SK-N-DZ (cell line): ENCODE data around the gene METTL15.
A peak's percentile ranks its signal among the peaks of the same experiment; 100 is the strongest.
"Not testable (repeated sequence)": the region's sequence is repeated elsewhere in the genome, so short reads cannot be mapped to it uniquely, and the experiment has no call there.

ENCODE experiments used
- DNase-seq: peaks from one replicate; pipeline ENCODE4 v3.0.0-alpha.2; 2015; ENCODE audit warnings: low spot score

METTL15 gene

DNA sequence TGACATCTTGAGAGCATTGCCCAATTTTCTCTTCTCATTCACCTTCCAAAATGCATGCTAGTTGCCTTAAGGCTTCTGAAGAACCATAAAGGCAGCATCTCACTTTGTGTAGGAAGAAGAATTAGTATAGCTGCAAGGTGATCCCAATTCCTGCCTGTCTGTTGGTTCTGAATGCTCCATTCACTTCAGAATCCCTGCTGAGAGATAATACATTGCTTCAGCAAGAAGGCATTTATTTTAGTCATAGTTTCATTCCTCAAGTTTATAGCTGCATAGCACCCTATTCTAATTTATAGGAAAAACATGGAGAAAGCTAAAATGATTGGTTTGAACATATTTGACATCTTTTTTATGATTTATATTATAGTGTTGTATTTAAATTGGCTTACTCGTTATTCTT lies 181.3 kb downstream of the METTL15 start:
- no peak for DNase-seq

DNA sequence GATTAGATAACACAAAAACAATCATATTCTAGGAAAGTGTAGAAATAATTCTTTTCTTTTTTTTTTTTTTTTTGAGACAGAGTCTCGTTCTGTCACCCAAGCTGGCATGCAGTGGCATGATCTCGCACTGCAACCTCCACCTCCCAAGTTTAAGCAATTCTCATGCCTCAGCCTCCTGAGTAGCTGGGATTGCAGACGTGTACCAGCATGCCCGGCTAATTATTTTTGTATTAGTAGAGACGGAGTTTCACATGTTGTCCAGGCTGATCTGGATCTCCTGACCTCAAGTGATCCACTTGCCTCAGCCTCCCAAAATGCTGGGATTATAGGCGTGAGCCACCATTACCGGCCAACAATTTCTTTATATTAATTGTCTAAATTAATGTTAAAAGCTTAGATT lies 182.8 kb downstream of the METTL15 start:
- not testable (repeated sequence) for DNase-seq

DNA sequence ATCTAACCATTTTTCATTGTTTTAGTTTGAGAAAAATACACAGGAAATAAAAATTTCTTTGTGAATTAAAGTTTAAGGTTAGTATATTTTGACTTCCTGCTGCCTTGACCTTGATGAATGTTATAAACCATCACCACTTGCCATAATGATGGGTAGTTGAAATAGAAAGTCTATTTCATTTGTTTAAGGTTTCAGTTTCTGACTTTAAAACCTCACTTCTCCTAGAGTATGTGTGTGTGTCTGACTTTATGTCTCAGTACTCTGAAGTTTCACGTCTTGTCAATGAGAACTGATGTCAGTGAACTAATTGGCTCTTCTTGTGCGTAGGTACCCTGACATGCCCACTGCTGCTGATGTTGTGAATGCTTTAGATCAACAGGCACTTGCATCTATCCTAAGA lies 188.2 kb downstream of the METTL15 start:
- DNase-seq, result no peak

GRCh38 chr11:28298209-28298608 lies 190.0 kb downstream of the METTL15 start:
- DNase-seq, result no peak

- DNase-seq, result no peak
Measured at GRCh38 chr11:28303477-28304191, 195.4 kb downstream of the METTL15 start.

GRCh38 chr11:28315440-28315839 lies 207.3 kb downstream of the METTL15 start:
- no peak for DNase-seq

DNA sequence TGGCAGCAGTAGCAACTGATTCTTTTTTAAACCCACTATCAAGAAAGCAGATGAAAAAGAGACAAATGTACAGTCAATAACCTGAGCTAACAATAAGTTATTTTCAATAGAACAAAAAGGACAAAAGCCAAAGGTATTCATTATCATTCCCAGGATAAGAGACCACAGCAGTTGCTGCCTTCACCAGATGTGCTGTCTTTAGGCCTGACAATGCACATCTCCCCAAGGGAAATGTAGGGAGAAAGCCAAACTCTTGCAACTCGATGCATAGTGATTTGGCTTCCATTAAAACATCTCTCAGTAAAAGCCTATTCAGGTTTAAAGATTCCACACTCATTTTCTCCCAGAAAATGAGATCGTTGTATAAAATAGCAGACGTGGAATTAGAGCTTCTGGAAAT lies 210.7 kb downstream of the METTL15 start:
- DNase-seq, result no peak

DNA sequence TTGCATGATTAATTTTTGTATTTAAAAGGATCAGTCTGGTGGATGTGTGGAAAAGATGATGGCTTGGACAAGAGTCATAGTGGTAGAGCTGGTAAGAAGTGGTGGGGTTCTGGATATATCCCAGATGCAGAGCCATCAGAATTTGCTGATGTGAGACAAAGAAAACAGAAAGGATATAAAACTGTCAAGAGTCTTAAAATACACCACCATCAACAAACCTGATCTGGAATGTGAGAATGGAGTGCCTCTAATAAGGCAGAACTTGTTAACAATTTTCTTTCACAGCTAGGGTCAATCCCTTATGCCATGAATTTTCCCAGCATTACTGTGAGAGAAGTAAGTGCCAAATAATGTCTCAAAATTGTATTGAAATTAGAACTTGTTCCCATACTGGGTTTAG lies 215.4 kb downstream of the METTL15 start:
- no peak for DNase-seq

DNA sequence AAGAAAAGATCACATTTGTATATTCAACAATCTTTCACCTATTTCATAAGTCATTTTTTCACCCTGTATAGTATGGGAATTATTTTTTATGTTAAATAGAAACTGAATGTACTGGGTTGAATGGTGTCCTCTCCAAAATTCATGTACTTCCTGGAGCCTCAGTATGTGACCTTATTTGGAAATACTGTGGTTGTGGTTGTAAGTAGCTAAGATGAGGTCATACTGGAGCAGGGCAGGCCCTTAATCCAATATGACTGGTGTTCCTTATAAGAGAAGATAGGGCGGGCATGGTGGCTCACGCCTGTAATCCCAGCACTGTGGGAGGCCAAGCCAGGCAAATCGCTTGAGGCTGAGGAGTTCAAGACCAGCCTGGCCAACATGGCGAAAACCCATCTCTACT lies 224.2 kb downstream of the METTL15 start:
- not testable (repeated sequence) for DNase-seq

GRCh38 chr11:28337701-28338100 lies 229.5 kb downstream of the METTL15 start:
- DNase-seq, result no peak

DNA sequence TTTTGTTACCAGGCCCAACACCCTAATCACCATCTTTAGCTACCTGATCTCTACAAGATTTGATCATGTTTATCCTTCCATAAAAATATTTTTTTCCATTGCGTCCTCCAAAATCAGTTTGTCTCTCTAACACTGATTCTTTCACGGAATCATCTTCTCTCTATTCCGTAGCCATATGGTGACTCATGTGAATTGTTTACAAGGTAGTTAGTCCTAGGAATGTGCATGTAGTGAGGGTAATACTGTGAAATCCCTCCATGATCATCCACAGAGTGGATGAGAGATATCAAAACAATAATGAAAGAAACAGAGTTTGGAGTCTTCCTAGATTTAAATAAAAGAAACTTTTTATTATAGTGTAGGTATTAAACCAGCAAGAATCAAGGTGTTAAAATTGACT lies 230.2 kb downstream of the METTL15 start:
- no peak for DNase-seq

GRCh38 chr11:28339488-28339887 lies 231.3 kb downstream of the METTL15 start:
- no peak for DNase-seq

GRCh38 chr11:28342716-28343115 lies 234.5 kb downstream of the METTL15 start:
- no peak for DNase-seq

DNA sequence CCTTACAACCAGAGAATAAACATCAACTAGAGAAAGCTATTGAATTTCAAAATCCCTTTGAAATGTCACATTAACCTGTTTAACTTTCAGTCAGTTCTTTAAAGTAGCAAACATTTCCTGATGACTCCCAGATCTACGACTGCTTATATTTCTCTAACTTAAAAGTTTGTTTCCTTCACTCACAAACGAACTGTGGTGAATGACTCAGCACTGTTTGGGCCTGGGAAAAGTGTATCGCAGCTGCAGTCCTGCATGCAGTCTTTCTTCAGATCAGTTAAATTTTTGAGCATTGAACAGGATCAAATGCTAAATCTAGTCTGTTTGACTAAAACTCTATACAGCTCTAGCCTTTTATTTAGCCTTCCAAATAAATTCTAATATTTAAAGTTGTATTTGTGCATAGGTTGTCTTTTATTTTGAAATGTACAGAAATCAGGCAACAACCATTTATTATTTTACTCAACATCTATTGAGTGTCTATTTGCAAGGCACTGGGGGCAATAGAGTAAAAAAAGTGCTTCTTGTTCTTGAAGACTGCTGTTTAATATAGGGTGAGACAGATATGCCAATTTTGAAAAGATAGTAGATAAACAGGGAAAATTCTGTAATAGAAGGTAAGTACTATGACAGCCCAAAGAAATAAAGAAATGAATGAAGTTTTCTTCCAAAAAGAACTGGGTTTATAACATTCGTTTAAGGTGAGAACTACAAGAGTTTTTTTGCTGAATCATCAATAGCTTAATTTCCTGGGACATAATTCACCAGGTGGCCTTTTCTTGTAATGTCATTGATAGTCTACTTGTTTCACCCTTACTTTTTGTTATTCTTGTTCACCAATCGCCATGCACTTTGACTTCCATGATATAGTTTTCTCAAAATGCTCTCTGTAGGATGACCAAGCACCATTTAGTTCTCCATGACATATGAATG lies 235.4 kb downstream of the METTL15 start:
- DNase-seq, result no peak

GRCh38 chr11:28346209-28346608 lies 238.0 kb downstream of the METTL15 start:
- no peak for DNase-seq

DNA sequence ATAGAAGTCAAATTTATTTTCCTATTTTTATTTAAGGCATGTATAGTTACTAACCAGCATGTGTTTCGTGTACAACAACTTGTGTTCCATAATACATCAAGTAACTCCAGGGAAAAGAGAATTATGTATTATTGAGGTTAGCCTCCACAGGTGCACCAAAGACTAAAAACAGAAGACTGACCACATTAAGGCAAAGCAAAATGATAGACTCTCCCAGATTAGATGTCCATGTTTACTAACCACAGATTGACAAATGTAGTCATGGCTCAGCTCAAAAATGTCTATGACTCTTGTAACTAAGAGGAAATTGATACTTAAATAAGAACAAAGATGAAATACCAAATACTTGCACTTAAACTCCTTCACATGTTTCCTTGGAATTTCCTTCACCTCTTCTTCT lies 238.5 kb downstream of the METTL15 start:
- DNase-seq, result no peak

- no peak for DNase-seq
Measured at GRCh38 chr11:28347371-28347770, 239.2 kb downstream of the METTL15 start.

DNA sequence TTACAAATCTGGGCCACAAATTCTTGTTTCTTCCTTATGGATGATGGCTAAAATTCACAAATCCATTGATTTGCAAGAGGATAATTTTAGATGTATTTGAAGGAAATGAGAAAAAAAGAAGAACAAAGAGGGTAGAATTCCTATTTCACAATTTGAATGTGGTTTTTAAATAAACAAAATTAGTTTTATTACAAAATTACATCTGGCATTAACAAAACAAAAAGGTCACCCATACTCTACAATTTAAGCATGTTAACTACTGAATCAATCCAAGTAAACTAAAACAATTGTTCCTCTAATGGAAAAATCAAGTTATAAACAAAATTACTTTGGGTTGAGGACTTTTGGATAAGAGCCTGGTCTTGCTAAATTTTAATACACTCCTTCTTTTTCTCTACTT lies 242.0 kb downstream of the METTL15 start:
- no peak for DNase-seq

- no peak for DNase-seq
Measured at GRCh38 chr11:28353991-28354390, 245.8 kb downstream of the METTL15 start.

DNA sequence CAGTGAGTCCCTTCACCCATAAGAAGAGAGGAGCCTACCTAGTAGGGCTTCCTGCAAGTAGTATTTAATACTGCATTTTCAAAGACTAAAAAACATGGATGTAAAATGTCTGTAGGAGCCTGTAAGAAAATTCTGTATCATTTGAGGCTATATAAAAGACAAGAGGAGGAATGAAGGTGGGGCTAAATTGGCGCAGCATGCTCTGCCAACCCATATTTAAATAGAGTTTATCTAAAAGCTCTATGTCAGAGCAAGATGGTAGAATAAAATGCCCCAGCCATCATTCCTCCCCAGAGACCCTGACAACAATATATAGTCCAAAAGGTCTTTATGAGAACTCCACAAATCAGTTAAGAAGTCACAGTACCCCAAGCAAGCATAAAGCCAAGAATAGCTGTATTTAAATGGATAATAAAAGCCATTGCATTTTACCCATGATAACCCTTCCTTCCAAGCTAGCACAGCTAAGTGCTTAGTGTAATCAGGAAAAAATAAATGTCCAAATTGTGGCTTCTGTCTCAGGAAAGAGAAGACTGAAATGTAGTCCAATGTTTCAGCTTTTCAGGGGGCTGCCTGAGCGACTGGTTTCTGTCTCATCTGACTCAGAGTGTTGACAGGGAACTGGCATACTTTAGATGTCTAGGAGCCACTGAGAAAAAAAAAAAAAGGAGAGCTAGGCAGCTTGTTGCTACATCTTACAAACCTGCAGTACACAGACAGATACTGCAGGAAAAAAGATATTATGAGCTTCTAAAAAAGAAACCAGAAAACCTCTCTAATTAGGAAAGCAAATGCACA lies 258.6 kb downstream of the METTL15 start:
- DNase-seq, result peak; percentile 50

- not testable (repeated sequence) for DNase-seq
Measured at GRCh38 chr11:28378095-28378494, 269.9 kb downstream of the METTL15 start.
